SK-N-DZ (cell line): Measurements from ENCODE around the gene ARAP2.

Source experiments
- DNase-seq: peaks from one replicate; pipeline ENCODE4 v3.0.0-alpha.2; 2015; ENCODE audit warnings: low spot score

ARAP2 gene

DNA sequence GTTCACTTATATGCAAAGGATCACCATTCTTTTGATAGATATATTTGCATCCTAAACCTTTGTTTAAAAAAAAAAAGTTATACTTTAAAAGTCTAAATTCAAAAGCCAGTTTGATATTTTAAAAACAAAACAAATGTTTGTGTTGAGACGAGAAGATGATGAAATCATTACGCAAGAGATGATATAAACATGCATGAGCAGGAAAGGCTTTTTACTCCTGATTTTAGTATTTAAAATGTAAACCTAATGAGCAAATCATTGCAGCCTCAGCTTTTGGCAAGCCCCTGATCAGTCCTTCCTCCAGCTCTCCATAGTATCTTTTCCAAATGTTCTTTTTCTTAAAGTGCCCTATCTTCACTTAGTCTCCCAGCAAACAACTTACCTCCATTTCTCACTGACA is 115.6 kb downstream of the ARAP2 start:
- no peak for DNase-seq

DNA sequence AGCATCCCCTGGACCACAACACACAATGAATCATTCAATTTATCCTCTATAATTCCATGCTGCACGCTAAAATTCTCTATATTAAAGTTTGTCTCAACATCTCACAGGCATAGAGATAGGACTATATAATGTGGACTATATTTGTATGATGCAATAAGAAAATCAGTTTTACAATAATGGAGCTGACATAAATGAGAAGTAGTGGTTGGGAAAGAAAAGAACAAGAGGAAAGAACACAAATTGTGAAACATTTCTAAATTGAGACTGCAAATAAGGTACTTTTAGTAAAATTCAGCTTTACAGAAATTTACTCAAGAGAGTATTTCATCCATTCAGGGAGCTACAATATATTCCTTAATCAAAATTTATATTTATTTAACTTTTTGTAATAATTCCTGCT is 120.4 kb downstream of the ARAP2 start:
- DNase-seq, result no peak

GRCh38 chr4:36115312-36115711 is 129.0 kb downstream of the ARAP2 start:
- no peak for DNase-seq

GRCh38 chr4:36111172-36111571 is 133.1 kb downstream of the ARAP2 start:
- DNase-seq, result no peak

GRCh38 chr4:36099509-36099908 is 144.8 kb downstream of the ARAP2 start:
- no peak for DNase-seq

- DNase-seq, result no peak
Observed at GRCh38 chr4:36094995-36095394, 149.3 kb downstream of the ARAP2 start.

- no peak for DNase-seq
Observed at GRCh38 chr4:36091997-36092396, 152.3 kb downstream of the ARAP2 start.

- DNase-seq, result no peak
Observed at GRCh38 chr4:36088542-36088941, 155.8 kb downstream of the ARAP2 start.

GRCh38 chr4:36086261-36086786 is 158.0 kb downstream of the ARAP2 start:
- DNase-seq, result no peak

DNA sequence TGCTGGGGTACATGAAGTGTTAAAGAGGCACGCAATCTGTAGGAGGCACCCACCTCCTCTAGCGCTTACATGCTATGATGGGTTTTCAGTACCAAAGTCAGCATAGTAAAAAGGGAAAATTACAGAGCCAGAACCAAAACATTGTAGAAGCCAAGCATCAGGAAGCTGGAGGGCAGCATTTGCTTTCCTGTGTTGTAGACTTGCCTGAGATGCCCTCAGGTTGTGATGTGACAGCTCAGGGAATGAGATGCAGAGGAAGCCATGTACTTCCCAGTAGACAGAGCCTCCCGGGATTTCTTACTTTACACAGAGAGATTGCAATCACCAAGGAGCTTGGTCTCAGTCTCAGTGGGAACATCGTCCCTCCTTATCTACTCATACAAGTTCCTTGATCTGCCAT is 161.5 kb downstream of the ARAP2 start:
- DNase-seq, result no peak

DNA sequence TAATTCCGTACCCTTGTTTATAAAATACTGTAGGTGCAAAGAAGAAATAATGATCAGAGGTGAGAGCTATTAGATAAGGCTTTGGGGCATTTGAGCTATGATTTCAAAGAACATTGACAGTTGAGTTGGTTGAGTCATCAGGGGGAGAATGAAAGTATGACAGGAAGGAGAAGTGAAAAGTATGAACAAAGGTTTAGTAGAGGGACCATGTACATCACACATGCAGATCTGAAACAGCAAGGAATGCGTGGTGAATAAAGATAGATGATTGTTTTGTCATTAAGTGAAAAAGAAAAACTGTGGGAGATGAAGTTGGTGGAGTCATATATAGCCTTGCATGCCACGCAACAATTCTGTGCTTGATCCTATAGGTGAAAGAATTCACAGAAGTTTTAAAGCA is 163.1 kb downstream of the ARAP2 start:
- no peak for DNase-seq

DNA sequence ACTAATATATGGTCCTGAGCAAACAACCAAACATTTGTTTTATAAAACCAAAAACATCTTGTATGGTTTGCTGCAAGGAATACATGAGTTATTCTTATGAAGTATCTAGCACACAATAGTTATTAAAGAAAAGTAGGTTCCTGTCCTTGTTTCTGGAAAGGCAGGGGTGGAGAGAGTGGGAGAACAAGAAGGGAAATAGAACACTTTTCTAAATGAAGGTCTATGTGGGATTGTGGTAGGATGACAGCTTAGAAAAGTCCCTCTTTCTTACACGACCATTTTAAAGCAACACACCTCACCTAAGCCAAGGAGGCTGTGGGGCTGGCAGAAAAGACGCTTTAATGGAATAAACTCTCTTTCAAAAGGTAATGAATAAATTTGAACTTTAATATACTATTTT is 164.6 kb downstream of the ARAP2 start:
- DNase-seq, result no peak

- no peak for DNase-seq
Observed at GRCh38 chr4:36078319-36078718, 166.0 kb downstream of the ARAP2 start.

DNA sequence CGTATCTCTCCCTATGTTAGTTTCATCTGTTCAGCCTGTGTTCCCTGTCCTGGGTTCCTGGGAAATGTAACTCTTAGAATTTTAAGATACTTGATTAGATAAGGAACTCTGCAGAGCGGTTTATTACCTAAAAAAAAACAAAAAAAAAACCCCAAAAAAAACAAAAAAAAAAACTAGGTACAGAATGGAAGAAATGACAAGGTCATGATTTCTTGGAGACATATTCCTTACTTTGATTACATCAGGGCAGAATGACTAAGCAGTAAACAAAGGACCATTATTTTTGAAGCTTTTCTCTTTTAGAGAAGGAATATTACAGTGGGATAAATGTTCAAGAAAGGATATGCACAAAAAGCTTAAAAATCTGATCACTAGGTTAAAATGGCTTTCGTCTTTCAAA is 171.8 kb downstream of the ARAP2 start:
- DNase-seq, result no peak

- no peak for DNase-seq
Observed at GRCh38 chr4:36067116-36067515, 177.2 kb downstream of the ARAP2 start.

DNA sequence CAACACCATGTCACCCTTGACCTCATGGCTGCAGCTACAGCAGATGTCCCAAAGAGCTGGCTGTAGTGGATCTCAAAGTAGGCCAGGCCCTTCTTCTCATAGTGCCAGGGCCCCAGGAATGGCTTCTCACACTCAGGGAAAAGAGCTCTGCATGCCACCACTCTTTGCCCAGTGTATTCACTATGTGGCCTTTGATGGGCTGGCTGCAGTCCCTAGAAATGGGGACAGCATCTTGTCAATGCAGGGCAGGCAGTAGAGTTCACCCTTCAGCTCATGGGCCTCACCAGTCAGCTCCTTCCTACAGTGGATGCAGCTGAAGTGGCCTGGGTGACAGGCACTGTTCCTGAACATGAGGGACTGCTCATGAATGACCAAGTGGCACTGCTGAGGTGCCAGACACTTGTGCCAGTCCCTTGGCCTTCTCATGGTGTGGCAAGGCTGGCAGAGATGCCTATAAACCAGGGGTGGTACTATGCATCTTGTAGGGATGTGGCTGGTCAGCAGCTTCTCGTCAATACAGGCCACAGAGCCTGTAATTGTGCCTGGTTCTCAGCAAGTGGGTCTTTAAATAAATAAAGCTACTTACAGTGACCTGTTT is 178.9 kb downstream of the ARAP2 start:
- DNase-seq, result no peak

DNA sequence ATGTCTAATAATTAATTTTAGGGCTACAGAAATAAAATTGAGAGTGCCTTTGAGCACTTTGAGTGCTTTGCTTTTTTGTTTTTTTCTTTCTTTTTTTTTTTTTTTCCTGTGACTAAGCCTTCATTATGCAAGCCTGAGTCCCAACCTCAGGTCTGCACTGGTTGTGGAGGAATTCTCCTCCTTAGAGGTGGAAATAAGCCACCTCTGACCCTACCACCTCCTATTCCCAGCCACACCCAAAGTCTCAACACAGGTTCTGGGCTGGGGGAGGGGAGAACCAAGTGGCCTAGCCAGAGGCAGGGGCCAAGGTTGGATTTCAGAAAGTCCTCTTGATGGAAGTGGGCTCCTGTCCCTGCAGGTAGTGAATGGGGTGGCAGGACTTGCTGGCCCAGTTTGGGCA is 180.2 kb downstream of the ARAP2 start:
- no peak for DNase-seq

GRCh38 chr4:36056136-36056535 is 188.2 kb downstream of the ARAP2 start:
- no peak for DNase-seq

DNA sequence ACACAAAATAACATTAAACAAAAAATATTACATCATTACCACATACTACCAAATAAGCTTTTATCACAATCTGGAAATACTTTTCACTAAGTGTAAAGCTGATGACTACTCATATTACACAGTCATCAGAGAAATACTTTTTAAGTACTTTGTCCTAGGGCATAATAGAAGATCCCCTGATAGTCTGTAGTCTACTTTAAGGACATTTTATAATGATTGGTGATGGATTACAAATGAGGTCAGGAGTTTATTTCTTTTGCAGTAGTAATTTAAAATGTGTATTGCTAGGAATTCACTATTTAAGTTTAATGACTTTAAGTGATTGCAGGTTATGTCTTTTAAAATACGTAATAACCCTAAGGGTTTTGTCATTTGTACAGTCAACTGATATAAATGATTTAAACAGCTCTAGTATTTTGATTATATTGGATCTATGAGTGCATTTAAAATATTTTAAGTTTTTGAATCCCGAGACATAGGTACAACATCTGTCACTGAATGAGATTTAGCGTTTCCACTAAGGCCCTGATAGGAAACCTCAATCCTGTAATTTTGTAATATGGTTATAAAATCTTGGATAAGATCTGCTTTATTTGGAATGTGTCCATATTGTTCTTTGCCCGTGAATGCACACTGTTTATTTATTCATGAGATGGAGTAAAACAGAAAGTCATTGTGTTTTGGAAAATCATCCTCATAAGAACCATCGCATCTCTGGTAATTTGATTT is 189.5 kb downstream of the ARAP2 start:
- DNase-seq, result no peak

GRCh38 chr4:36053930-36054329 is 190.4 kb downstream of the ARAP2 start:
- no peak for DNase-seq

DNA sequence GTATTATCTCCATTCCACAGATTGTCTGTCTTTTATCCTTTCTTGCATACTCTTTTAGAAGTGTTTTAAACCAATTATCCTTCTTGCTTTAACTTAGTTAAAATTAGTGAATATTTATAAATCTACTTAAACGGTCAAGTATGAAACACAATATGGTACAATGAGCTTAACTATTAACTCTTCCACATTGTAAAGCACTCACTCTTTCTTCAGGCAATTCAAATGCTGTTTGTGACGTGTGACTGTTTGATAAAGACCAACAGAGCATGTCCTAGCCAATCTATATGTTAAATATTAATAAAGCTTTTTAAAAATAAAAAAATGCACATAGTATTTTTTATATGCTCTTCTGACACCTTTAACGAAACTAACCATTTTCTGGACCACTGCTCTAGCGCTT is 192.7 kb downstream of the ARAP2 start:
- no peak for DNase-seq

- DNase-seq, result no peak
Observed at GRCh38 chr4:36046026-36046425, 198.3 kb downstream of the ARAP2 start.

- no peak for DNase-seq
Observed at GRCh38 chr4:36043901-36044300, 200.4 kb downstream of the ARAP2 start.
